GOT3 (cell line): Measurements from ENCODE around the gene ARHGAP15.

ENCODE experiments used
- DNase-seq: peaks from one replicate; lab custom pipeline; 2025; ENCODE audit warnings: mixed read lengths; lab: John Stamatoyannopoulos, UW

ARHGAP15 gene

DNA sequence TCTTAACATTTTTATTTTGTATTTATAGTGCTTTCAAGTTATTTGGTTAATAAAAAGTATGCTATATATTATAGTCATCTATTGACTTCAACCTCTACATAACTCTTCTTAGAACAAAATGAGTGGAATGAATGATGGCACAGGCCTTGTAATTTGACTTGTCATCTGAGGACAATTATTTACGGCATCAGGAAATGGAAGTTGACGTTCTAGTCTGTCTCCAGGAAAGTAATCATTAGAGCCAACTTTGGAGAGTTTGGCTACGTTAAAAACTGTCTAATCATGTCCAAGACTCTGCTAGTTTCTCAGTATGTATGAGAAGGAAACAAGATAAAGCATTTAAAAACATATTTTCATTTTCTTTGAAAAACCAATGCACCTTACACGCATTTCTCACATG, 353.6 kb downstream of the ARHGAP15 start:
- no peak for DNase-seq

DNA sequence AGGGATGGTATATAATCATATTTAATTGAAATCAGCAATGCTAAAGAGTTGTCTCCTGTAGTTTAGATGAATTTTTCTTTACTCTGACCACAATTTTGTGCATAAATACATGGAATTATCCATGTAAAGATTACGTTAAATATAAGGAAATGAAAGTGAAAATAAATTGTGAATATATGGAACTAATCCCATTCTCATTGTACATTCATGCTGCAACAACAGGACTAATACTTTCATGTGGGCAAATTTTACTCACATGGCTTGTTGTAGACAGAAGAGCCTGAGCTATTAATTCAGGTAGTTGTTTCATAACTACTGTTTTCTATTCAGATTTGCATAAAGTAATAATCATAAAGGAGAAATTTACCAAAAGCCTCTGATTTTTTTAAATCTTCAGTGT, 357.8 kb downstream of the ARHGAP15 start:
- no peak for DNase-seq

DNA sequence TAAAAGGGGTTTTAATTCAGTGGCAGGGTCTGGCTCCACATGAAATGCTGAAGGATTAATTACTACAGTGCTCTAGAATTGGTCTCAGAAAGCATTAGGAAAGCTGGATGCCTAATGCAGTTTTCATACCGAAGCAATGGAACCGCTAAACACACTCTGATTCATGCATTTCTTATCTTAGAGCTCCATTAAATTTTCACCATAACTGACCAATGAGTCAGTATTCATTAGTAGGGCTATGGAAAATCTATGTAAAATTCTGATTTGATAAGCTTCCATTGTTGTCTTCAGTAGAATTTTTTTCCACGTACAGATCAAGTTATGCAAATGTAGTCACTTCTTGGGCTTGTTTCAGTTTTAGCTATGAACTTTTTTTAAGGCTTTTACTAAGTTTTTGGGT, 359.9 kb downstream of the ARHGAP15 start:
- DNase-seq: no peak

DNA sequence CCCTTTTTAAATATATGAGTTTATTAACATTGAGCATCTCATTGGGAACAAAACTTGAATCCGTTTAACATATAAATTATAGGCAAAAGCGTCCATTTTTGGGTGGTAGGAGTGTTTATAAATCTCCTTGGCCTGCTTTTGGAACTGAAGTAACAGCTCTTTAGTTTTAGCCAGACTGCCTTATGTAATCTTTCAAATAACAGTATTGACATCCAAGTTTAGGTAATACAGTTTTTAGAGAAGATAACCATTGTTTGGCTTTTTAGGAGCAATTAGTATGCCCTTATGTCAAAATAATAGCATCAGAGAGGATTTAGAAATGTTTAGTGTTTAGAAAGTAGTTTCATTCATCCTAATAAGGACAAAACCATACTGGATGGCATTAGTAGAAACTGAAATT, 361.9 kb downstream of the ARHGAP15 start:
- DNase-seq: no peak

DNA sequence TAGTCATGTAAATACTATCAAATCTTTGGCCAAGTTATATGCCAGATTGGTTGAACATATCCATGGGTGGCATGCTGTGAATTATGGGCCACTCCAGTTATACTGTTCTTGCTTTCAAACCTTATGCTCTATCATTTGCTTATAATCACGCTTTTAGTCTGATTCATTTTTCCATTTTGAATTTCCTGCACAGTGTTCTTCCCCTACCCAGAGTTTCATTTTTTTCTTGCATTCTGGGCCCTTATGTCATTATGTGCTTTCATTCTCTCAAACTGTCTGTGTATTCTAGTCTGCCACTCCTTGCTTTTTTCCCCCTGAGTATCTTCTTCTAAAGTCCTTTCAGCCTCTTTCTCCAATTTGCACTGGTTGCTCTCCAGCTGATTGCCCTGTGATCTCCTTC, 364.1 kb downstream of the ARHGAP15 start:
- no peak for DNase-seq

DNA sequence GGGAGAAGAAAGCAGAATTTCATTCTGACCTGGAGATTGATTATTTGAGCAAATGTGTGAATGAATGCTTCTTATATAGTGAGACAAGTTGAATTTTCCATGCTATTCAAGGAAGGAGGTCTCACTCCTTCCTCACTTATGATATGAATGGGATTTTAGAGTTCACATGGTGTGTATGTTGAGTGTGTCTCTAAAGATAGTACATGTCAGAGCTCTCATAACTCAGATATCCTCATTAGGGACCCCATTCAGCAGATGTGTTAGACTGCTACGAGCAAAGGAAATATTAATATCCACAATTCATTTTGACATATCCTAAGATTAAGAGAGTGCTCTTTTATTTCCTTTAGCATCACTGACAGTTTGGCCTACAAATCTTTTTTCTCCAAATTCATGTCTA, 368.5 kb downstream of the ARHGAP15 start:
- no peak for DNase-seq

DNA sequence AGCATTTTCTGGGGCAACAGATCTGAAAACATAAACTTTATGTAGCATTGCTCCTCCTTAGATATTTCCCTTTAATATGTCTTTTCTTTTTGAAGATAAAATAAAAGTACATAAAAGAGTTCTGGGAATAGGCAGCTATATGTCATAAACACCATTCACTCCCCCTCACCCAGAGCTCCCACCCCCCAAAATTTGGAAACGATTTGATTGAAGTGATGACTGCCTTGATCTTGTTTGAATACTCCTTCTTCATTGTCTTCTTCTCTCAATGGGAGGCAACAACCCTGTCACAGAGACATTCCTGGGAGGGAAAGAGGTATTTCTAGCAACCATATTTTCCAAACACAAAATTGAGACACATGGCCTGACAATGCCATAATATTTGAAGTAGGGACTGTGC, 369.3 kb downstream of the ARHGAP15 start:
- no peak for DNase-seq

DNA sequence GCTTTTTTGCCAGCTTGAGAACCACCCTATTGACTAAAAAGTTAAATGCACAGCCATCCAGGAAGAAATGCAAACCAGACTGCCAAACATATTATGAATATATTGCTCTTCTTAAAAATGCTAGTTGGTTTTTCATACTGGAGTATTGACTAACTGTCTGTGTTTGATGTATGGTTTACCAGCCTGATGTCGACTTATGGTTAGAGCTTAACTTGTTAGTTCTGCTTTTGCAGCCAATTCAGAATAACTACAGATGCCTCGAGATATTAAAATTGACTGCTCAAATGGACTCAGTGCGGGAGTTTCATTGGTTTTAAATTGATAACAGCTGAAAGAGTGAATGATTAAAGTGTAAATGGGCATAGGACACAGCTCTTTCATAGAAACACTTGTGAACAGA, 369.8 kb downstream of the ARHGAP15 start:
- no peak for DNase-seq

DNA sequence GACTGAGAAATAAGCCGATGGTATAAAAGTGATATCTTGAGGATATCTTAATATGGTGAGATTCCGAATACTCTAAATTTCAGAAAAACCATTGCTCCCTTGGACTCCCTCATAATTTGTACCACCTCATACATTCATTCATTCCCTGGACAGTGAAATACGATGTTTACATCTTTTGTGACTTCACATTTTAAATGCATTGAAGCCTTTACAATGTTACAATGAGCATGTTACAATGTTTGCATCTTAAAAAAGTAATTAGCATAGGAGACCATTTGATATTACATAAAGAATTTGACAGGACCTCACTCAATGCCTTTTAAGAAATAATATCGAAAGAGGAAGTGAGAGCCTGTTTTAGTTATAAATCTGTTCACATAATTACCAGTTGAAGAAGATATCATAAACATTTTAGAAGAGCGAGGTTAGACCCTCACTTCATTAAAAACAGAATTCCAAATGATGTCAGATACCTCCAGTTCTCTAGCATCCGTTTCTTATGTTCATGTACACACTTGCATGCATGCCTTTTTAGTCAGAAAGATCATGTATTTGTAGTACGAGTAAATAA, 372.0 kb downstream of the ARHGAP15 start:
- no peak for DNase-seq

DNA sequence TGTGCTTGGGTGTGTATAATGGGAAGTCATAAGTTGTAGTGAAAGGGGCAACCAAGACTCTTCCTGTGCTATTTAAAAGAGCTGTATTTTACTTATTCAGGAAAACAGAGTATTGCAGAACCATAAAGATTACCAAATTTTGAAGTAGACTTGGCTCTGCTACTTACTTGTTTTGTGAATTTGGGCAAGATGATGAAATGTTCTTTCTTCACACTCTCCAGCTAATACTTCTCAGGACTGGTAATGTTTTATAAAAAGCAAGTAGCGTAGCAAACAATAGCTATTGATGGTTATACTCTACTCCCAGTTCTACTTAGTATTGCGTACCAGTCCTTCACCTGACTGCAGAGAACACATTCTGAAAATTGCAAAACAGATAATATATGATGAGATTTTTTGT, 374.1 kb downstream of the ARHGAP15 start:
- no peak for DNase-seq

DNA sequence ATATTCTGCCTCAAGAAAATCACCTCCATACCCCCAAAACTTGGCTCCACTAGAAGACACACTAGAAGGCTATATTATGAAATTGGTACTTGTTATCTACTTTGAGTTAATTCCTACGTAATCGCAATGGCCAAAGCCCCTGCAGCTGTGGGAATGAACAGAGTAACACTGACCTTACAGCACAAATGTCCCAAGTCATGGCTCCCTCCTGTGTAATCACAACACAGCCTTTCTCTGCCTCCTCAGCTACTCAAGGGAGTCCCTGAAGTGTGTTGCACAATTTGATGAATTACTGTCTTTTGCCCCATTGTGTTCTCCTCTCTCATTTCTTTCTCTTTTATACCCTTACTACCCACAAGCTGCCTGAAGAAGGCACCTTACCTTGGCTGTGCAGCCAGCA, 375.2 kb downstream of the ARHGAP15 start:
- DNase-seq: no peak

DNA sequence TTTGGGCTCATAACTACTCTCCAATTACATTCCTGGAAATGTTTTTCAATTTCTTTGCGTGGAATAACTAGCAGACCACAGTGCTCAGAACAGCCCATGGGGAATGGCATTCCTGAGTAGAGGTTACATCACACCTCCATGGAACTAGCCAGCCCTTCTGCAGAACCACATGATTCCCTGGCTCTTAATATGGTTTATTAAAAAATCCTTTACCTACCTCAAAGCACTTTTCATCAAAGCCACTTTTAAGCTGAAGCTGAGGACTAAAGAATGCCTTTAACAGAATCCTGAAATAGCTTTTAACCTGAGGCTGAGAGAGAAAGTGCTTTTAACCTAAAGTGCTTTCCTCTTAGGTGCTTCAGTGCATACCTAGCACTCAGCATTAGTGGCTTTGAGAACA, 376.3 kb downstream of the ARHGAP15 start:
- DNase-seq: no peak

DNA sequence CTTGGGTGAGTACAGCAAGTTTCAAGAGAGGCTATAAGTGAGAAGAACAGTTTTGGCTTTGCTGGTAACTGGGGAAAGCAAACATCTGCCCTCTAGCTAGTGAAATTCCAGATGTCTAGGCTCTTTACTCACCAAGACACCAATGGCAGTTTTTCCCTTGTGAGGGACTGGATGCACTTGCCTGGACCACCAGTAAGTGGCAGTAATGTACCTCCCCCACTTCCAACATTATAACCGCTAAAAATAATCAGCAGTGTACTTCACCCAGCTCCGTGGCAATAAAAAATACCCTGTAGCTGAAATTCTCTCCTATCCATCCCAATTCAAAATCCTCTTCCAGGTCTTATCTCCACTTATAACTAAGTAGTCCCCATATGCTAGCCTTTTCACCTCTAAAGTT, 383.9 kb downstream of the ARHGAP15 start:
- DNase-seq: no peak

DNA sequence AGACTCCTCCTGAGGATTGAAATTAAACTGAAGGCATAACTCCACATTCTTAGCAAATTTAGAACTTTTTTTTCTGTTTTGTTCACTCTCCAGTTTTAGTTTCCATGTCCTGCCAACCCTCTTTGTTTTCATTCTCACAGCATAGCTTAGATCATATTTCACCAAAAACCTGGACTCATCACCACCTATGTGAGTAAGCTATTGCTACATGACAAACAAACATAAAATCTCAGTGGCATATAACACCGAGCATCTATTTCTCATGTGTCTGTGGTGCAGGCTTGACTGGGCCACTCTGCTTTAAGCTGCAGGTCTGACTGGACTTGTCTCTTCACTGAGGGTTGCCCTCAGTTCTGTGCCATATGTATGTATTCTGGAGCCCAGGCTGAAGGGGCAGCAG, 385.2 kb downstream of the ARHGAP15 start:
- DNase-seq: no peak

DNA sequence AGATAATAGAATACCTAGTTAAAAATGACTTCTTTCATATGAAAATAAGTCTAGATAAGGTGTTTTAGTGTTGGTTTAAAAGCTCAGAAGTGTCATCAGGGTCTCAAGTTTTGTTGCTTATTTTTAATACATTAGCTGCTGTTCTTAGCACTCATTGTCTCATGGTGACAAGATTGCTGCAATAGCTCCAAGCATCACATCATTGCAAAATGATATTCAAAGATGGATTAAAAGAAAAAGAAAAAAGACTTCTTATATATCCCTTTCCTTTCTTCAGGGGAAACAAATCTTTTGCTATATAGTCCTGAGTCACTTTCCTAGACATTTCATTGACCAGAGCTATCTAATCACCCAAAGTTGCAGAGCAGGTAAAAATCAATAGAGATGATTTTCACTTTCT, 386.1 kb downstream of the ARHGAP15 start:
- no peak for DNase-seq

DNA sequence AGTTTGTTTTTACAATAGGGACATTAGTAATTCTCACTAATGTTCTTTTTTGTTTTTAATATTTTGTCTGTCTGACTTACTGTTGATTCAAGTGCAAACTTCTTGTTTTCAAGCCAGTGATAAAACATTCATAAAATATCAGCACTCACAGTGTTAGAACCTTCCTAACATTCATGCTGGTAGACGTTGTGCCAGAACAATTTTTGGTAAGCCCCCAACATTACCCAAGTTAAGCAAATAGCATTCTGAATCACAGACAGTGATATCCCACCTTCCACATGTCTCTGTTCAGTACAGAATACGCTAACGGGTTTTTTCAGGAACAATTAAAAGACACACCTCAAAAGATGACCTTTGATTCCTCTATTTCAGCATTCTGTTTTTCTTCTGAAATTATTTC, 390.3 kb downstream of the ARHGAP15 start:
- DNase-seq: no peak

DNA sequence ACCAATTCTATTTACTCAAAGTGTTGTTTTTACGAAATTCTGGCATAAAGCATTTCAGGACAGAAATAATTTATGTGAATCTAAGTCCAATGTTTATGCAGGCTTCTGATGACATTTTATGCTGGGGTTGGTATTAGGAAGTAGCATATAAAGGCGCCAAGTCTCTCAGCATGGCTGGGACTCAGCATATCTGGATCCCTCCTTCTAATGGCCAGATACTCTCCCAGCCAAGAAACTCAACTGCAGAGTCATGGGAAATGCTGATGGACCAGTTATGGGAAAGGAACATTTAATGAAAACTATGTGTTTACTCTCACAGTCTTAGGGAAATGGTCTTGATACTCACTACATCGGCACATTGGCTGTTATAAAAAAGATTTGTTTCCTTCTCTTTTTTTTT, 392.2 kb downstream of the ARHGAP15 start:
- no peak for DNase-seq

DNA sequence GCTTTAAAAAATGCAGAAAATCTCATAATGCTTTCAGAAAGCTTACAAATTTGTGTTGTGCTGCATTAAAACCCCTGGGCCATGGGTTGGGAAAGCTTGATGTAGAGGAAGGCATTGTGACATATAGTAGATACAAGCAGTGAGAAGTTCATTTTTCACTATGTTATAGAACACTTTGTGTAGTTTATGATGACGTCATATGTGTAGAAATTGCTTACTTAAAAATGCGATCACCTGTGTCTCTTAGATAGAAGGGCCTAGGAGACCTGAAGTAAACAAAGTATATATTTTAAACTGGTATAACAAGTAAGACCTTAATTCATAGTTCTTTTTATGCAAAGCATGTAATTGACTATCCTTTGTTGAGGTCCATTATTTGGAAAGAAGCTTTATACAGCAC, 393.5 kb downstream of the ARHGAP15 start:
- DNase-seq: no peak

DNA sequence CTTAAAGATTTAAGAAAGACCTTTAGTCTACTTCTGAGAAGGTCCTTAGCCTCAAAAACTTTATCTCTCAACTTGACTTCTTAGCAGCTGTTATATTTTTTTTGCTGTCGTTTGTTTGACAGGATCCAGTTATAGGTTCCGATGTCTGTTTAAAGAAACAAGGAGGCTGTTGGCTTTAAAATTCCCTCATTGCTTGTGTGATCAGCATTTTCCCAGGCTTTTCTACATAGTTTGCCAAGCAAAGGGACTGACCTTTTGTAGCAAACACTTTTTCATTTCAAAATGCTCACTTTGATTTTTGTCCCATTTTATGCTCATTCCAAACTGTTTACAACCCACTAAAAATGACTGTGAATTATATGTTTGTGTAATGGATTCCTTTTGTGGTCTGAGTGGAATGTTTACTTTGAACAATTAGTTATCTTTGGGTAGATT, 394.9 kb downstream of the ARHGAP15 start:
- DNase-seq: no peak

DNA sequence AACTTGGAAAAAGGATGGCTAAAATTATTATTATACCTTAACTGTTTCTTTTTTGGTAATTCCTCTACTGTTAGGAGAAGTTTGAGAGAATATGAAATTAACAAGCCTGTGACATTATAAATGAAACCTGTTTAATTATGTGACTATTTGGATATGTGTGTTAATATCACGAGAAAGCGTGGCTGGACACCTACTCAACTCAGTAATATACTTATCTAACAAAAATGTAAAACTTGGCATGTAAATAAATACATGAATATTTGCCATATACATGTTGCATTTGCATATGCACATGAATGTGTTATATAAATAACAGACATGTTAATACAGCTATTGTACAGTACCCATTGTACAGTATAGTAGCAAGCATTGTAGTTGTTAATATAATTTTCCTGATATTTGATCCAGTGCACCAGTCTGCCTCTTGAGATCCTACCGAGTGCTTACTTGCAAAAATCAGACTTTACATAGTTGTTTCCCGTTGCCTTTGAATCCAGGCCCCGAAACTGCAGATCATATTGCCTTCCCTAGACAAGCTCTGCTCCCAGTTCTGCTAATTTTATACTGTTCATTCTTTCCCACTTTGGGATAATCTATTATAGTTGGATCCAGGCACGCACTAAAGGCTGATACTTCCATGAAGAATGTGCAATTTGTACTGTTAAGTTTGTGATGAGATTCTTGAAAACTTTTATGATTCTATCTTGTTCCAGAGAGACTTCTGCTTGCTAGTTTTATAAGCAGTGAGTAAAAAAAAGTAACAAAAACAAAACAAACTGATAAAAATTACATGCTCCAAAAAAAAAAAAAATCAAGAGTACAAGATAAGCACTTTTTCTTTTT, 395.6 kb downstream of the ARHGAP15 start:
- DNase-seq: no peak

DNA sequence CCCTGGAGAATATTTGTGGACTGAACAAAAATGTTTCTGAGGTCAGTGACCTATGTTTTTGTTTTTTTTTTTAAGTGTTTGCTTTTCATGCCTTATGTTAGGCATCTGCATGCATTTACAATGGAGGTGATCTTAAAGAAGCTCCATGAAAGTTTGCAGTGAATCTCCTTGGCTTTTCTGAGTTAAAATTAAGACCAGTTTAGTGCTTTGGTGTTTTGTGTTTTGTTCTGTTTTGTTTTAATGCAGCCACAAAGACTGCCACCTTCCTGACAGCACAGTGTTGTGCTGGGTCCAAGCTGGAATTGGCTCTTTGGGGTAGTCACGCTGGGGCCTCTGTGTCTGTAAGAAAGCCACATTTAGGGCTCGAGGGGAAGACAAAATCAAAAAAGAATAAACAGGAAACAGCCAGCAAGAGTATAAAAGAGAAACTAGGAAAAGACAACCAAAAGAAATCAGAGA, 396.2 kb downstream of the ARHGAP15 start:
- DNase-seq: no peak

DNA sequence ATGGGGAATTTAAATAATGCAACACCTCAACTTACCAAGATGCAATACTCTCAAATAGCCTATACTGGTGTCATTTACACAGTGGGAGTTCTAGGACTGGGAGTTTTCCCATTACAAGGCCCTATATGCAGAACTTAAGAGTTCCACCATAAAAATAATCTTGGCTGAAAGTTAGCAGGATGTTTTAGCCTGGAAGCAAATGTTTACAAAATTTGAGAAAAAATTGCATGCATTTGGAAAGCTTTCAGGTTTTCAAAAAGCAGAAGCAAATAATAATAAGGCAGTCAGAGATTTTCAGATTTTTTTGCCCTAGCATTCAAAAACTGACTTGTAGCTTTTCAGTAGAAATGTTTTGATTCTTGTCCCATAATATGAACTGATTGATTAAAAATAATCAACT, 397.3 kb downstream of the ARHGAP15 start:
- no peak for DNase-seq

DNA sequence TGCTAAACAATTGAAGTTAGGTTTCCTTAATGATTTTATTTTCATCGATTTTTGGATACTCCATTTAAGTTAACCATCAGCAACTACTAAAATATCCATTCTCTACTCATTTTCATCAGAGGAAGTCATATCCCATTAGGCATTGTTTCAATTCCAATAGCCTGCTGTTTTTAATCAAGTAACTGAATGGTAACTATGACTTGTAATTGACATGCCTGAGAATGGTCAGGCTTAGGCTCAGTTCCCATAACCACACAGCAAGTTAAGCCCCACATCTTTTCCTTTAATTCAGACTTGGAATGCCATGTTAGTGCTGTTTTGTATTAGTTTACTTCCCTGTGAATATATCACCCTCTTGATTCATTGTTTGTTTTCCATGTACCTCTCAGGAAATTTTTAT, 398.8 kb downstream of the ARHGAP15 start:
- DNase-seq: no peak
